Endothelial cell of umbilical vein (primary cell): Measurements from ENCODE around the gene HMG20A. TPM values are rescaled to one million over a fixed set of nuclear protein-coding genes. Genes with fewer than 3 reads are reported as not detected.

Experiments
- BruUV-seq: library from RNA; stranded (reverse); fragments of 400-500 nt; replicated peaks from 2 replicates; lab custom pipeline; 2021; lab: Mats Ljungman, UMichigan
- CTCF ChIA-PET: fragments of 300-600, 350-600 bp; sonication (Branson Sonifier 250); formaldehyde crosslinking; loops from one replicate; lab custom pipeline; 2021; ENCODE audit warnings: antibody characterized with exemption, inconsistent platforms; lab: Charles Lee
- POLR2A ChIA-PET: fragments of 300-600, 350-600 bp; sonication (Branson Sonifier 250); formaldehyde crosslinking; loops from one replicate; lab custom pipeline; 2021; ENCODE audit warnings: antibody characterized with exemption, inconsistent platforms; lab: Charles Lee
- DNase-seq: peaks from one replicate; pipeline ENCODE4 v3.0.0-alpha.2; 2011; ENCODE audit warnings: low read depth, low spot score
- FAIRE-seq: peaks from 2 replicates; lab custom pipeline; 2011; peaks lifted over from hg19 to GRCh38; lab: Jason Lieb, UNC
- H2AFZ ChIP-seq: 2 replicates; pipeline ENCODE4 v1.6.0; 2012; ENCODE audit warnings: low read depth, low read length, control low read depth, inconsistent platforms
- H3K27ac ChIP-seq: 2 replicates; pipeline ENCODE4 v1.5.1; 2011; ENCODE audit warnings: low read depth, mild to moderate bottlenecking, control low read depth, low read length, moderate library complexity; ENCODE audit not compliant: insufficient read depth
- H3K27me3 ChIP-seq, 2 experiments: 2 replicates each; pipeline versions ENCODE4 v1.6.0 to v1.6.1; 2011; ENCODE audit warnings: low read length in 2 of 2, mixed read lengths in 1 of 2; ENCODE audit not compliant: control insufficient read depth in 2 of 2, insufficient read depth in 2 of 2
- H3K36me3 ChIP-seq, 2 experiments: 2 replicates in 1 of 2; 3 replicates in 1 of 2; pipeline ENCODE4 v1.5.1; 2011; ENCODE audit warnings: low read length in 2 of 2, mild to moderate bottlenecking in 1 of 2, moderate library complexity in 1 of 2; ENCODE audit not compliant: control insufficient read depth in 2 of 2, insufficient read depth in 2 of 2; ENCODE audit errors: extremely low read depth in 1 of 2
- H3K4me1 ChIP-seq: 3 replicates; pipeline ENCODE4 v1.5.1; 2011; ENCODE audit warnings: mild to moderate bottlenecking, low read length; ENCODE audit not compliant: control insufficient read depth, insufficient read depth; ENCODE audit errors: extremely low read depth
- H3K4me2 ChIP-seq: 2 replicates; pipeline ENCODE4 v1.6.1; 2011; ENCODE audit warnings: low read length, control low read depth, mixed read lengths; ENCODE audit not compliant: insufficient read depth
- H3K4me3 ChIP-seq, 3 experiments: fragments of 200-600 bp in 1 of 3; sonication (generic), shearing (Covaris generic) in 1 of 3; replicated peaks in 1 of 3; 2 replicates each; pipeline ENCODE4 v1.5.1; 2011 to 2016; ENCODE audit warnings: control low read depth in 3 of 3, low read length in 3 of 3, mild to moderate bottlenecking in 2 of 3, inconsistent platforms in 1 of 3, low read depth in 1 of 3, moderate library complexity in 1 of 3; ENCODE audit not compliant: insufficient read depth in 1 of 3
- H3K79me2 ChIP-seq: 2 replicates; pipeline ENCODE4 v1.6.0; 2012; ENCODE audit warnings: low read length, inconsistent platforms; ENCODE audit not compliant: control insufficient read depth, insufficient read depth
- H3K9ac ChIP-seq: replicated peaks from 2 replicates; pipeline ENCODE3; 2011; ENCODE audit warnings: low read length, control low read depth; ENCODE audit not compliant: insufficient read depth; ENCODE audit errors: extremely low read depth
- H3K9me1 ChIP-seq: replicated peaks from 3 replicates; pipeline ENCODE4 v1.6.0; 2011; ENCODE audit warnings: mild to moderate bottlenecking, low read length; ENCODE audit not compliant: control insufficient read depth, insufficient read depth; ENCODE audit errors: extremely low read depth
- H3K9me3 ChIP-seq: replicated peaks from 2 replicates; pipeline ENCODE4 v1.5.1; 2012; ENCODE audit warnings: low read length, inconsistent platforms; ENCODE audit not compliant: control insufficient read depth, insufficient read depth
- H4K20me1 ChIP-seq: replicated peaks from 2 replicates; pipeline ENCODE3; 2011; ENCODE audit warnings: mild to moderate bottlenecking, low read length; ENCODE audit not compliant: control insufficient read depth, insufficient read depth; ENCODE audit errors: extremely low read depth
- CTCF ChIP-seq, 2 donors: IDR thresholded peaks; 1 replicate in 1 of 2; 2 replicates in 1 of 2; pipeline ENCODE4 v1.5.1; 2011; ENCODE audit warnings: low read length in 2 of 2, mild to moderate bottlenecking in 2 of 2, moderate library complexity in 2 of 2, control low read depth in 1 of 2, inconsistent platforms in 1 of 2, low read depth in 1 of 2; ENCODE audit not compliant: insufficient read depth in 1 of 2; ENCODE audit errors: extremely low read depth in 1 of 2
- EZH2 ChIP-seq: IDR thresholded peaks from 2 replicates; pipeline ENCODE4 v1.6.1; 2012; ENCODE audit warnings: borderline replicate concordance, low read depth, mild to moderate bottlenecking, moderate library complexity, low read length, inconsistent platforms; ENCODE audit not compliant: severe bottlenecking
- FOS ChIP-seq: IDR thresholded peaks from 2 replicates; pipeline ENCODE4 v1.6.1; 2011; ENCODE audit warnings: mild to moderate bottlenecking, low read length, moderate library complexity, borderline replicate concordance; ENCODE audit not compliant: insufficient read depth
- GATA2 ChIP-seq: IDR thresholded peaks from 2 replicates; pipeline ENCODE4 v1.7.0; 2011; ENCODE audit warnings: low read depth, mild to moderate bottlenecking, moderate library complexity, mixed read lengths, low read length; ENCODE audit not compliant: insufficient read length, insufficient read depth
- JUN ChIP-seq: IDR thresholded peaks from 2 replicates; pipeline ENCODE4 v1.6.1; 2011; ENCODE audit warnings: borderline replicate concordance, low read depth; ENCODE audit not compliant: insufficient read length, insufficient read depth
- MAX ChIP-seq: IDR thresholded peaks from 2 replicates; pipeline ENCODE4 v1.6.1; 2011; ENCODE audit not compliant: insufficient read depth, insufficient read length
- MYC ChIP-seq: IDR thresholded peaks from one replicate; pipeline ENCODE4 v1.6.1; 2011; ENCODE audit warnings: mild to moderate bottlenecking, low read depth, low read length
- POLR2A ChIP-seq: IDR thresholded peaks from 2 replicates; pipeline ENCODE4 v1.6.1; 2012; ENCODE audit warnings: low read depth, mild to moderate bottlenecking, control low read depth, low read length
- POLR2AphosphoS5 ChIP-seq: IDR thresholded peaks from 2 replicates; pipeline ENCODE4 v1.6.1; 2012; ENCODE audit warnings: low read depth, mild to moderate bottlenecking, control low read depth, low read length, moderate library complexity; ENCODE audit not compliant: insufficient read depth
- dilution Hi-C: fragments of 300-500 bp; cut with MboI; formaldehyde crosslinking; loops from one replicate; pipeline ENCODE4 v1.15.0; 2019; ENCODE audit warnings: low sequenced_read_pairs; ENCODE audit not compliant: extremely low pct_ligation_motif_present
- intact Hi-C: fragments of 100-400 bp; cut with micrococcal nuclease; formaldehyde crosslinking; loops from one replicate; pipeline ENCODE4 v1.10.0; 2022
- polyA plus RNA-seq, 4 experiments: library from polyadenylated mRNA; depleted of rRNA in 3 of 4; stranded (reverse) in 3 of 4; unstranded in 1 of 4; fragments of >200 nt; gene quantifications; 2 replicates each; pipeline versions ENCODE4 v1.2.1 to v1.2.3, GENCODE V29; 2011 to 2012; ENCODE audit warnings: missing spikeins in 1 of 4
- total RNA-seq: library from RNA; stranded (reverse); gene quantifications from 2 replicates; pipeline ENCODE4 v1.2.3, GENCODE V29; 2021

The HMG20A gene
- total and polyA plus RNA-seq, 2 donors (not counting 3 experiments of a cell fraction or from before 2014, with no cell fraction given): 35.8 to 44.0 TPM

DNA sequence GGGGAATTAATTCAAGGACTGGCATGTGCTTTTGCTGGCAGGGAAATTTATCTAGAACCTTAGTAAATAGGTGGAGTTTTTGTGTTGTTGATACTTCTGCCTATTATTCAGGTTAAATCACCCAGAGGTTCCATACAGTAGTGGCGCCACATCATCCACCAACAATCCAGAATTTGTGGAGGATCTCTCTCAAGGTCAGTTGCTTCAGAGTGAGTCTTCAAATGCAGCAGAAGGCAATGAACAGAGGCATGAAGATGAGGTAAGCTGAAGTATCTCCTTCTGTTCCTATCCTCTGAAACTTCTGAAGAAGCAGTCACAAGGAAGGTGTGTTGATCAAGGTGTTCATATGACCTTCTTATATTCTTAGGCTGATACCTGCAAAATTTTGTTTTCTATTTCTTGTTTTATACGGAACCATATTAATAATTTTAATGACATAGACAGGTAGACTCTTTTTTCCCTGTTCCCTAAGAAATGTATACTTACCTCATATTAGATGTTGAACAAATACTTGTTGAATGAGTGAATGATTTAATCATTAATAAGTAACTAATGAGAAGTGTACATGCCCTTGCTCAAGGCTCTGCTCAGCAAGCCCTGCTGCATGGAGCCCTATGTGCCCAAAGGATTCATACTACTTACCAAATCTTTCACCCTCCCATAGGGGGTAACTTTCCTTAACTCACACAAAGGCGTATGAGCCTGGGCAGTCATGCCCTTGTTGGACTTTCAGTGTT lies 43.6 kb downstream of the HMG20A start:
- DNase-seq (no peak), FAIRE-seq (no peak)
- Histone ChIP-seq H3K9ac (no peak overlapping the region), H3K4me3 (no peak overlapping the region), H3K27me3 (no peaks in the 10 kb centered on the region), H3K27ac (no peak overlapping the region), H3K9me1 (no peaks in the 10 kb centered on the region), H3K36me3 (peaks cover 0 to 3% of the 10 kb centered on the region in 2 experiments), H3K79me2 (peaks cover 2% of the 10 kb centered on the region), H2AFZ (no peak overlapping the region), H3K4me1 (peaks cover 6% of the 10 kb centered on the region), H3K4me2 (no peak overlapping the region), H3K9me3 (no peaks in the 10 kb centered on the region), H4K20me1 (no peaks in the 10 kb centered on the region)
- BruUV-seq: no TSS peak
- dilution Hi-C loops: no loop called here
- ChIA-PET CTCF (no interaction called here), POLR2A (no interaction called here)
- intact Hi-C loops: no loop called here
- TF ChIP-seq MAX (no peak), JUN (no peak), MYC (no peak), EZH2 (no peak), POLR2AphosphoS5 (no peak), CTCF (IDR thresholded peaks at IDR 0.05; ENCODE audit: extremely low read depth in 1 of 2, insufficient read depth in 1 of 2, low read depth in 1 of 2, low read length in 2 of 2) (no peak), POLR2A (no peak), FOS (no peak), GATA2 (no peak)
